Hepatocyte (in vitro differentiated cells): ENCODE results near the gene CLPTM1. TPM values are rescaled to one million over a fixed set of nuclear protein-coding genes. Genes with fewer than 3 reads are reported as not detected.

ENCODE experiments used
- DNase-seq: peaks from one replicate; pipeline ENCODE4 v3.0.0-alpha.2; 2016; ENCODE audit warnings: low spot score
- H2AFZ ChIP-seq: fragments of 200-600 bp; sonication (generic); 2 replicates; pipeline ENCODE4 v1.6.0; 2016; ENCODE audit warnings: antibody characterized with exemption, mild to moderate bottlenecking
- H3K27ac ChIP-seq: fragments of 200-600 bp; sonication (generic); 2 replicates; pipeline ENCODE4 v1.5.1; 2016; ENCODE audit warnings: mild to moderate bottlenecking
- H3K27me3 ChIP-seq: fragments of 200-600 bp; sonication (generic); 2 replicates; pipeline ENCODE4 v1.6.1; 2016
- H3K36me3 ChIP-seq: fragments of 200-600 bp; sonication (generic); replicated peaks from 2 replicates; pipeline ENCODE4 v1.5.1; 2016; ENCODE audit warnings: low read depth; ENCODE audit not compliant: insufficient read depth
- H3K4me1 ChIP-seq: fragments of 200-600 bp; sonication (generic); 2 replicates; pipeline ENCODE4 v1.5.1; 2016; ENCODE audit warnings: mild to moderate bottlenecking, moderate library complexity; ENCODE audit not compliant: insufficient read depth
- H3K4me2 ChIP-seq: fragments of 200-600 bp; sonication (generic); 2 replicates; pipeline ENCODE4 v1.6.0; 2016
- H3K4me3 ChIP-seq: fragments of 200-600 bp; sonication (generic); 2 replicates; pipeline ENCODE4 v1.5.1; 2016; ENCODE audit warnings: mild to moderate bottlenecking
- H3K79me2 ChIP-seq: fragments of 200-600 bp; sonication (generic); 2 replicates; pipeline ENCODE4 v1.6.0; 2017; ENCODE audit warnings: mild to moderate bottlenecking
- H3K9me2 ChIP-seq: fragments of 200-600 bp; sonication (generic); replicated peaks from 2 replicates; pipeline ENCODE4 v1.6.0; 2017; ENCODE audit warnings: mild to moderate bottlenecking; ENCODE audit not compliant: insufficient read depth
- H3K9me3 ChIP-seq: fragments of 200-600 bp; sonication (generic); 2 replicates; pipeline ENCODE4 v1.5.1; 2016; ENCODE audit warnings: low read depth, mild to moderate bottlenecking
- H4K20me1 ChIP-seq: fragments of 200-600 bp; sonication (generic); 2 replicates; pipeline ENCODE4 v1.6.0; 2016; ENCODE audit warnings: mild to moderate bottlenecking; ENCODE audit not compliant: insufficient read depth, poor library complexity, severe bottlenecking
- EZH2 ChIP-seq: fragments of 200-600 bp; sonication (generic); IDR thresholded peaks from 2 replicates; pipeline ENCODE4 v1.6.1; 2016; ENCODE audit warnings: antibody characterized with exemption, mild to moderate bottlenecking, borderline replicate concordance
- EZH2phosphoT487 ChIP-seq: fragments of 200-600 bp; sonication (generic); IDR thresholded peaks from one replicate; pipeline ENCODE4 v1.6.1; 2018; ENCODE audit warnings: antibody characterized with exemption, mild to moderate bottlenecking, low read depth, moderate library complexity; ENCODE audit not compliant: unreplicated experiment, severe bottlenecking
- WGBS: methylation state at CpG from one replicate; pipeline ENCODE4 v1.1.6; 2016; ENCODE audit warnings: low lambda C conversion rate; ENCODE audit errors: missing lambda C conversion rate; 5-methylcytosine and 5-hydroxymethylcytosine counted together
- polyA plus RNA-seq: library from polyadenylated mRNA; unstranded; fragments of >200 nt; fragmentation: Nextera tagmentation; extraction: Ambion mirVana; gene quantifications from 2 replicates; pipeline ENCODE4 v1.2.1, GENCODE V29; 2016
- total RNA-seq: library from RNA; depleted of rRNA; stranded (reverse); fragments of >200 nt; gene quantifications from 2 replicates; pipeline ENCODE4 v1.2.3, GENCODE V29; 2014
- TF ChIP-seq, protein P1 (sequence below): fragments of 200-600 bp; sonication (generic); IDR thresholded peaks from 2 replicates; pipeline ENCODE4 v1.5.1; 2016; ENCODE audit warnings: antibody characterized with exemption, mild to moderate bottlenecking; ENCODE audit not compliant: poor library complexity

The CLPTM1 gene
- total and polyA plus RNA-seq, 2 experiments from 2014 or later, result 49.1 to 93.1 TPM

DNA sequence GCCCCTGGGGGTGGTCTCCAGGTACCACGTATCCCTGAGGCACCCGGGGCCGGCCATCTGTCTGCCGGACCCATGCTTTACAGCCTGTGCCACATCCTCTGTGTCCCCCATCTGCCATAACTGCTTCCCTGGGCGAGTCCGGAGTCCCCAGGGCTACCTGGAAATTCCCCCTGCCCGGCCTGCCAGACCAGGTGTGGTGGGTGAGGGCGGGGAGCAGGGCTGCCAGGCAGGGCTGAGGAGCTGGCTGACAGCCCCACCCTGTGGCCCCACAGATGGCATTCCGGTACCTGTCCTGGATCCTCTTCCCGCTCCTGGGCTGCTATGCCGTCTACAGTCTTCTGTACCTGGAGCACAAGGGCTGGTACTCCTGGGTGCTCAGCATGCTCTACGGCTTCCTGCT, 35.8 kb downstream of the CLPTM1 start:
- TF ChIP-seq, protein P1, sequence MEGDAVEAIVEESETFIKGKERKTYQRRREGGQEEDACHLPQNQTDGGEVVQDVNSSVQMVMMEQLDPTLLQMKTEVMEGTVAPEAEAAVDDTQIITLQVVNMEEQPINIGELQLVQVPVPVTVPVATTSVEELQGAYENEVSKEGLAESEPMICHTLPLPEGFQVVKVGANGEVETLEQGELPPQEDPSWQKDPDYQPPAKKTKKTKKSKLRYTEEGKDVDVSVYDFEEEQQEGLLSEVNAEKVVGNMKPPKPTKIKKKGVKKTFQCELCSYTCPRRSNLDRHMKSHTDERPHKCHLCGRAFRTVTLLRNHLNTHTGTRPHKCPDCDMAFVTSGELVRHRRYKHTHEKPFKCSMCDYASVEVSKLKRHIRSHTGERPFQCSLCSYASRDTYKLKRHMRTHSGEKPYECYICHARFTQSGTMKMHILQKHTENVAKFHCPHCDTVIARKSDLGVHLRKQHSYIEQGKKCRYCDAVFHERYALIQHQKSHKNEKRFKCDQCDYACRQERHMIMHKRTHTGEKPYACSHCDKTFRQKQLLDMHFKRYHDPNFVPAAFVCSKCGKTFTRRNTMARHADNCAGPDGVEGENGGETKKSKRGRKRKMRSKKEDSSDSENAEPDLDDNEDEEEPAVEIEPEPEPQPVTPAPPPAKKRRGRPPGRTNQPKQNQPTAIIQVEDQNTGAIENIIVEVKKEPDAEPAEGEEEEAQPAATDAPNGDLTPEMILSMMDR, result no peak
- TF ChIP-seq EZH2, result no peak
- no peak for TF ChIP-seq EZH2phosphoT487
- DNase-seq, result no peak
- Histone ChIP-seq H3K27me3 (no peaks in the 10 kb centered on the region), H3K4me1 (no peaks in the 10 kb centered on the region), H3K79me2 (no peaks in the 10 kb centered on the region), H3K9me3 (no peaks in the 10 kb centered on the region), H4K20me1 (no peaks in the 10 kb centered on the region), H3K27ac (no peak overlapping the region), H3K9me2 (no peaks in the 10 kb centered on the region), H3K4me3 (no peak overlapping the region), H3K4me2 (no peak overlapping the region), H3K36me3 (no peaks in the 10 kb centered on the region), H2AFZ (no peak overlapping the region)
- WGBS, result 97% methylated on average over 12 of the region's 12 CpGs

DNA sequence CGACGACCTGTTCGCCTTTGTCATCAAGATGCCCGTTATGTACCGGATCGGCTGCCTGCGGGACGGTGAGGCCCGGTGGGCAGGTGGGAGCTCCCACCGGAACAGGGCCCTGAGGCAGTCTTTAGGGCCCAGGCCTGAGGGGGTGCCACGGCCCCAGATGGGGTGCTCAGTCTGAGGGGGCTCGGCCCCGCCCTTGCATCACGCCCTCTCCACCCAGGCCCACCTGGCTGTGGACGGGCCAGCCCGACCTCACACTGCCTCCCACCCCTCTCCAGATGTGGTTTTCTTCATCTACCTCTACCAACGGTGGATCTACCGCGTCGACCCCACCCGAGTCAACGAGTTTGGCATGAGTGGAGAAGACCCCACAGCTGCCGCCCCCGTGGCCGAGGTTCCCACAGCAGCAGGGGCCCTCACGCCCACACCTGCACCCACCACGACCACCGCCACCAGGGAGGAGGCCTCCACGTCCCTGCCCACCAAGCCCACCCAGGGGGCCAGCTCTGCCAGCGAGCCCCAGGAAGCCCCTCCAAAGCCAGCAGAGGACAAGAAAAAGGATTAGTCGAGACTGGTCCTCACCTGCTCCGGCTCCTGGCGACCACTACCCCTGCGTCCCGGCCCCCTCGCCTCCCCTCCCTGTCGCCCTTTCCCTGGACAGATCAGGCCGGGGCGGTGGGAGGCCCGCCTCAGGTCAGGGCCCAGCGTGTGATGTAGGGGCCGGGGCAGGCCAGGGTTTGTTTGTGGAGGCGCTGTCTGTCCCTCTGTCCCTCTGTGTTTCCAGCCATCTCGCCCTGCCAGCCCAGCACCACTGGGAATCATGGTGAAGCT, 37.4 kb downstream of the CLPTM1 start:
- 94% methylated on average over 32 of the region's 44 CpGs for WGBS
- H3K9me3 ChIP-seq, result no peaks in the 10 kb centered on the region
- no peak overlapping the region for H3K4me2 ChIP-seq
- H3K27ac ChIP-seq, result no peak overlapping the region
- H2AFZ ChIP-seq, result no peak overlapping the region
- no peaks in the 10 kb centered on the region for H3K79me2 ChIP-seq
- no peaks in the 10 kb centered on the region for H3K36me3 ChIP-seq
- H3K4me3 ChIP-seq, result no peak overlapping the region
- DNase-seq, result no peak
- no peaks in the 10 kb centered on the region for H3K27me3 ChIP-seq
- H4K20me1 ChIP-seq, result no peaks in the 10 kb centered on the region
- TF ChIP-seq EZH2, result no peak
- no peak for TF ChIP-seq EZH2phosphoT487
- TF ChIP-seq, protein P1, result no peak
- no peaks in the 10 kb centered on the region for H3K9me2 ChIP-seq
- H3K4me1 ChIP-seq, result no peaks in the 10 kb centered on the region

DNA sequence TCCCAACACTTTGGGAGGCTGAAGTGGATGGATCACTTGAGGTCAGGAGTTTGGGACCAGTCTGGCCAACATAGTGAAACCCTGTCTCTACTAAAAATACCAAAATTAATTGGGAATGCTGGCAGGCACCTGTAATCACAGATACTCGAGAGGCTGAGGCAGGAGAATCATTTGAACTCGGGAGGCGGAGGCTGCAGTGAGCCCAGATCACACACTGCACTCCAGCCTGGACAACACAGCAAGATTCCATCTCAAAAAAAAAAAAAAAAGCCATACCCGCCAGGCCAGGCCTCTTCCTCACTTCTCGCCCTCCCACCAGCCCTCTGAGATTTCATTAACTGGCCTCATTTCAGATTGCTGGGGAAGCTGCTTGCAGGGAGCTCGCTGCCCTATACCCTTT, 38.3 kb downstream of the CLPTM1 start:
- Histone ChIP-seq H3K4me3 (no peak overlapping the region), H2AFZ (no peak overlapping the region), H3K4me1 (no peaks in the 10 kb centered on the region), H3K9me2 (no peaks in the 10 kb centered on the region), H3K9me3 (no peaks in the 10 kb centered on the region), H3K79me2 (no peaks in the 10 kb centered on the region), H3K4me2 (no peak overlapping the region), H3K36me3 (no peaks in the 10 kb centered on the region), H3K27me3 (no peaks in the 10 kb centered on the region), H3K27ac (no peak overlapping the region), H4K20me1 (no peaks in the 10 kb centered on the region)
- no peak for TF ChIP-seq EZH2phosphoT487
- TF ChIP-seq, protein P1, result no peak
- TF ChIP-seq EZH2, result no peak
- WGBS, result 94% methylated on average over 6 of the region's 6 CpGs
- no peak for DNase-seq
